GM23248 (cell line): ENCODE results near the gene NOL3.

ENCODE experiments used
- EZH2 ChIP-seq: fragments of 200-600 bp; sonication (generic); IDR thresholded peaks from 2 replicates; pipeline ENCODE4 v1.6.1; 2018; ENCODE audit warnings: antibody characterized with exemption, mild to moderate bottlenecking; ENCODE audit not compliant: insufficient read depth, poor library complexity, severe bottlenecking
- EZH2phosphoT487 ChIP-seq: fragments of 200-600 bp; sonication (generic); IDR thresholded peaks from 2 replicates; pipeline ENCODE4 v1.6.1; 2018; ENCODE audit warnings: antibody characterized with exemption, moderate library complexity, mild to moderate bottlenecking, low read depth; ENCODE audit not compliant: insufficient read depth

- TF ChIP-seq EZH2 (no peak), EZH2phosphoT487 (no peak)
Measured at GRCh38 chr16:67128887-67129286, 41.5 kb upstream of the NOL3 start.
